H1 (cell line): ENCODE measurements around the gene KRT32. TPM values are rescaled to one million over a fixed set of nuclear protein-coding genes. Genes with fewer than 3 reads are reported as not detected.

Experiments used
- CTCF ChIA-PET: fragments of 300-600 bp; sonication (Branson Sonifier 250); formaldehyde crosslinking; loops from one replicate; lab custom pipeline; 2021; ENCODE audit not compliant: partially characterized antibody; lab: Charles Lee
- POLR2A ChIA-PET: fragments of 300-600 bp; sonication (Branson Sonifier 250); formaldehyde crosslinking; loops from one replicate; lab custom pipeline; 2021; ENCODE audit warnings: inconsistent platforms; ENCODE audit not compliant: partially characterized antibody; lab: Charles Lee
- DNase-seq, 2 experiments: peaks; one replicate each; pipeline versions ENCODE4 v3.0.0 to v3.0.0-alpha.2; 2010 to 2022; ENCODE audit warnings: low spot score in 2 of 2, low read depth in 1 of 2, mixed read lengths in 1 of 2
- FAIRE-seq: peaks from 2 replicates; lab custom pipeline; 2011; peaks lifted over from hg19 to GRCh38; lab: Jason Lieb, UNC
- H2AFZ ChIP-seq: 2 replicates; pipeline ENCODE4 v1.8.1; 2012; ENCODE audit warnings: low read length, inconsistent platforms
- H2AK5ac ChIP-seq: 2 replicates; pipeline ENCODE4 v1.6.1; 2013; ENCODE audit warnings: low read depth, low read length
- H2BK120ac ChIP-seq: replicated peaks from 2 replicates; pipeline ENCODE3; 2013; ENCODE audit warnings: low read depth, low read length, inconsistent platforms
- H2BK12ac ChIP-seq: 2 replicates; pipeline ENCODE4 v1.6.1; 2013; ENCODE audit warnings: low read depth, low read length
- H2BK15ac ChIP-seq: 2 replicates; pipeline ENCODE4 v1.6.1; 2013; ENCODE audit warnings: low read length
- H2BK20ac ChIP-seq: 2 replicates; pipeline ENCODE4 v1.6.1; 2013; ENCODE audit warnings: low read length
- H2BK5ac ChIP-seq: 2 replicates; pipeline ENCODE4 v1.6.1; 2013; ENCODE audit warnings: low read depth, low read length
- H3K14ac ChIP-seq: 2 replicates; pipeline ENCODE4 v1.6.1; 2013; ENCODE audit warnings: inconsistent platforms; ENCODE audit not compliant: insufficient read length
- H3K18ac ChIP-seq: 2 replicates; pipeline ENCODE4 v1.6.1; 2013; ENCODE audit warnings: low read length; ENCODE audit errors: extremely low read depth
- H3K23ac ChIP-seq: 2 replicates; pipeline ENCODE4 v1.6.1; 2013; ENCODE audit warnings: inconsistent platforms; ENCODE audit not compliant: insufficient read length
- H3K23me2 ChIP-seq: 2 replicates; pipeline ENCODE4 v1.6.1; 2013; ENCODE audit warnings: low read depth, low read length
- H3K27ac ChIP-seq: 2 replicates; pipeline ENCODE4 v1.6.1; 2011; ENCODE audit warnings: low read depth, low read length, inconsistent platforms
- H3K27me3 ChIP-seq, 4 experiments: replicated peaks in 1 of 4; 1 replicate in 1 of 4; 2 replicates in 3 of 4; pipeline versions ENCODE4 v1.6.1 to v1.8.1; 2011 to 2013; ENCODE audit warnings: low read length in 3 of 4, mild to moderate bottlenecking in 3 of 4, inconsistent platforms in 2 of 4, mixed read lengths in 2 of 4, moderate library complexity in 1 of 4; ENCODE audit not compliant: control insufficient read depth in 3 of 4, insufficient read depth in 3 of 4; ENCODE audit errors: extremely low read depth in 1 of 4
- H3K36me3 ChIP-seq, 4 experiments: 2 replicates each; pipeline versions ENCODE4 v1.6.1 to v1.8.1; 2011 to 2013; ENCODE audit warnings: mild to moderate bottlenecking in 4 of 4, low read length in 3 of 4, moderate library complexity in 2 of 4, control low read depth in 1 of 4, inconsistent platforms in 1 of 4; ENCODE audit not compliant: insufficient read depth in 4 of 4, control insufficient read depth in 2 of 4
- H3K4ac ChIP-seq: replicated peaks from 2 replicates; pipeline ENCODE3; 2013; ENCODE audit warnings: low read length, low read depth, mixed read lengths, inconsistent platforms; ENCODE audit not compliant: insufficient read length
- H3K4me1 ChIP-seq, 4 experiments: replicated peaks in 1 of 4; 1 replicate in 1 of 4; 2 replicates in 3 of 4; pipeline versions ENCODE4 v1.6.1 to v1.8.1; 2011 to 2013; ENCODE audit warnings: low read length in 3 of 4, inconsistent platforms in 2 of 4, mixed read lengths in 1 of 4; ENCODE audit not compliant: insufficient read depth in 4 of 4, control insufficient read depth in 3 of 4
- H3K4me2 ChIP-seq, 2 experiments: 2 replicates each; pipeline versions ENCODE4 v1.6.1 to v1.8.1; 2011 to 2013; ENCODE audit warnings: low read depth in 2 of 2, low read length in 2 of 2, control low read depth in 1 of 2, inconsistent platforms in 1 of 2, mild to moderate bottlenecking in 1 of 2; ENCODE audit not compliant: insufficient read depth in 1 of 2
- H3K4me3 ChIP-seq, 4 experiments: fragments of 200-600, 300-600 bp in 1 of 4; sonication (generic), shearing (Covaris generic), sonication (Bioruptor Twin) in 1 of 4; 2 replicates each; pipeline versions ENCODE4 v1.5.1 to v1.8.1; 2011 to 2016; ENCODE audit warnings: low read length in 4 of 4, low read depth in 3 of 4, control low read depth in 2 of 4, inconsistent platforms in 2 of 4, mild to moderate bottlenecking in 2 of 4, mixed read lengths in 1 of 4, moderate library complexity in 1 of 4; ENCODE audit not compliant: insufficient read depth in 2 of 4; ENCODE audit errors: extremely low read depth in 1 of 4
- H3K56ac ChIP-seq: replicated peaks from 2 replicates; pipeline ENCODE3; 2013; ENCODE audit warnings: low read depth, mild to moderate bottlenecking, mixed read lengths, low read length, inconsistent platforms; ENCODE audit not compliant: insufficient read length
- H3K79me1 ChIP-seq: 2 replicates; pipeline ENCODE4 v1.6.1; 2013; ENCODE audit warnings: low read depth, low read length, control low read depth
- H3K79me2 ChIP-seq, 2 experiments: 2 replicates each; pipeline versions ENCODE4 v1.6.1 to v1.8.1; 2012 to 2013; ENCODE audit warnings: low read length in 2 of 2, mild to moderate bottlenecking in 2 of 2, inconsistent platforms in 1 of 2; ENCODE audit not compliant: insufficient read depth in 2 of 2, control insufficient read depth in 1 of 2
- H3K9ac ChIP-seq, 4 experiments: replicated peaks in 1 of 4; 1 replicate in 1 of 4; 2 replicates in 3 of 4; pipeline versions ENCODE4 v1.6.1 to v1.8.1; 2011 to 2013; ENCODE audit warnings: low read depth in 3 of 4, low read length in 3 of 4, control low read depth in 2 of 4, mild to moderate bottlenecking in 2 of 4, moderate library complexity in 2 of 4, inconsistent platforms in 1 of 4; ENCODE audit errors: extremely low read depth in 1 of 4
- H3K9me3 ChIP-seq, 2 experiments: 2 replicates each; pipeline versions ENCODE4 v1.6.1 to v1.8.1; 2012 to 2013; ENCODE audit warnings: mild to moderate bottlenecking in 2 of 2, moderate library complexity in 2 of 2, control low read depth in 1 of 2, inconsistent platforms in 1 of 2, low read depth in 1 of 2, low read length in 1 of 2, mixed read lengths in 1 of 2; ENCODE audit not compliant: insufficient read depth in 2 of 2
- H4K20me1 ChIP-seq, 2 experiments: replicated peaks in 1 of 2; 2 replicates each; pipeline versions ENCODE3 to v1.8.1; 2011 to 2013; ENCODE audit warnings: inconsistent platforms in 2 of 2, low read length in 2 of 2, mild to moderate bottlenecking in 1 of 2; ENCODE audit not compliant: insufficient read depth in 2 of 2, control insufficient read depth in 1 of 2
- H4K5ac ChIP-seq: 2 replicates; pipeline ENCODE4 v1.6.1; 2013; ENCODE audit warnings: low read length, low read depth, mixed read lengths, inconsistent platforms; ENCODE audit not compliant: insufficient read length
- H4K8ac ChIP-seq: 2 replicates; pipeline ENCODE4 v1.8.0; 2013; ENCODE audit warnings: mild to moderate bottlenecking, moderate library complexity, low read length, inconsistent platforms; ENCODE audit not compliant: insufficient read depth; ENCODE audit errors: extremely low read depth
- H4K91ac ChIP-seq: replicated peaks from 2 replicates; pipeline ENCODE3; 2013; ENCODE audit warnings: low read length, mixed read lengths, inconsistent platforms; ENCODE audit not compliant: insufficient read length
- CBX8 ChIP-seq: fragments of 300-800, 300-1000 bp; sonication (generic); IDR thresholded peaks from 2 replicates; pipeline ENCODE4 v1.7.1; 2016; ENCODE audit warnings: low read depth, low read length, borderline replicate concordance
- WGBS, 2 experiments: shearing (Covaris generic) in 1 of 2; methylation state at CpG; one replicate each; pipeline versions ENCODE4 v1.1.6 to v1.1.7; 2013 to 2015; ENCODE audit warnings: low lambda C conversion rate in 2 of 2, mixed read lengths in 2 of 2, inconsistent platforms in 1 of 2, low coverage in 1 of 2, missing lambda C conversion rate in 1 of 2; ENCODE audit not compliant: insufficient replicate concordance in 2 of 2, insufficient coverage in 1 of 2, insufficient read length in 1 of 2; ENCODE audit errors: extremely low coverage in 1 of 2, missing lambda C conversion rate in 1 of 2; 5-methylcytosine and 5-hydroxymethylcytosine counted together
- polyA plus RNA-seq, 7 experiments: library from polyadenylated mRNA; depleted of rRNA in 3 of 7; stranded (reverse) in 5 of 7; unstranded in 2 of 7; fragments of >200 nt in 5 of 7; fragments of 200-250 nt in 2 of 7; gene quantifications; 1 replicate in 5 of 7; 2 replicates in 1 of 7; 4 replicates in 1 of 7; pipeline versions ENCODE4 v1.2.1 to v1.2.3, GENCODE V29; 2011 to 2013; ENCODE audit warnings: missing spikeins in 2 of 7, mixed read lengths in 2 of 7
- total RNA-seq: library from RNA; stranded (reverse); fragmentation: NEBNext Ultra II Directional; extraction: Animal tissue kit (Norgen Biotek cat#: 25700); gene quantifications from 2 replicates; pipeline ENCODE4 v1.2.1, GENCODE V29; 2021

Gene KRT32
- total and polyA plus RNA-seq, 2 of the 8 experiments (the other 6 are each of a cell fraction or from before 2014, with no cell fraction given), result not detected

- Histone ChIP-seq H3K4me1 (peaks cover 0 to 16% (median 9%) of the 10 kb centered on the region in 4 experiments; a peak in 6 of 7 replicates), H4K5ac (no peak within 1 kb of the TSS), H2AFZ (no peak within 1 kb of the TSS), H4K20me1 (no peaks in the 10 kb centered on the region), H2AK5ac (no peak within 1 kb of the TSS), H2BK15ac (0 out of 2 replicates have a peak within 1 kb of the TSS, but pooled peaks have one; percentile 61), H4K8ac (peak within 1 kb of the TSS; percentile 29; the same call in 1 of the 2 replicates), H2BK120ac (no peak within 1 kb of the TSS), H3K18ac (no peak within 1 kb of the TSS), H2BK20ac (no peak within 1 kb of the TSS), H3K27me3 (no peaks in the 10 kb centered on the region), H3K4ac (no peak within 1 kb of the TSS), H3K9ac (no peak within 1 kb of the TSS), H3K79me1 (no peaks in the 10 kb centered on the region), H3K23ac (no peak within 1 kb of the TSS), H3K9me3 (no peaks in the 10 kb centered on the region), H3K4me2 (no peak within 1 kb of the TSS), H3K4me3 (no peak within 1 kb of the TSS), H2BK5ac (no peak within 1 kb of the TSS), H3K23me2 (no peaks in the 10 kb centered on the region; the same call in 1 of the 2 replicates), H3K79me2 (no peaks in the 10 kb centered on the region), H3K27ac (no peak within 1 kb of the TSS), H3K36me3 (no peaks in the 10 kb centered on the region), H2BK12ac (no peak within 1 kb of the TSS), H4K91ac (no peak within 1 kb of the TSS), H3K14ac (no peak within 1 kb of the TSS), H3K56ac (no peak within 1 kb of the TSS)
- TF ChIP-seq CBX8, result no peak
- 78% methylated on average over 12 of the region's 17 CpGs; no CpG with 5 or more reads in 1 of the 2 experiments for WGBS, 2 experiments
- CTCF ChIA-PET, result interaction anchor here (0.6 to 33.9 kb wide), 9 partner anchors 9 to 1332 kb away, joined by 3 to 427 read pairs (median 3); no protein-coding TSS in a partner anchor
- no peak for FAIRE-seq
- DNase-seq, result no peak
- POLR2A ChIA-PET, result interaction anchor here (1.9 to 5.6 kb wide), 2 partner anchors 23 kb away, joined by 6 to 32 read pairs; partner anchors contain the start of gene KRT19
These were observed 38.0 kb upstream of the KRT32 start, which contains the start of gene KRT13 for GRCh38 chr17:41505007-41505808. TSS of gene KRT13 (minus strand) at chr17:41505612. CDS start at chr17:41505550, 62 bp downstream.
